CD4-positive, alpha-beta T cell treated with Interleukin-12 subunit alpha and Interleukin-12 subunit beta, for 1 hour (primary cell): ENCODE measurements around the gene HIP1R.
"Not testable (repeated sequence)": the region's sequence is repeated elsewhere in the genome, so short reads cannot be mapped to it uniquely, and the experiment has no call there.

Source experiments
- DNase-seq: peaks from one replicate; pipeline ENCODE4 v3.0.0-alpha.2; 2020

The HIP1R gene

GRCh38 chr12:122875590-122876220, 40.4 kb downstream of the HIP1R start:
- no peak for DNase-seq

- not testable (repeated sequence) for DNase-seq
These were observed 41.0 kb downstream of the HIP1R start for GRCh38 chr12:122876281-122876680.

DNA sequence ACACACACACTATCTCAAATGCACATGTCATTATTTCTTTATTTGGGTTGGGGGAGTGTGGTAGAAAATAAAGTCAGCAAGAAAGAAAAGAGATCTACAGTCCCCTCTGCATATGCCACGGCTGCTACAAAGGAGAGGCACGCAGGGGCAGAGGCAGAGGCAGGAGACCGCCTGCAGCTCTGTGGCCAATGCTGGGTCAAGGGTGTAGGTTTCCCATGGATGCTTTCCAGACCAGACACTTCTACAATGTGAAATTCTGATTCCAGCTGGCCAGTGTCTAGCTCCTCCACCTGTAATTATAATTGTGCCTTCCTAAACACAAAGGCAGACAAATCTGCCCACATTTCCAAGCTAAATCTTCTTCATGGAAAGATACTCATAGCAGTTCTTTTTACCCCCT, 41.5 kb downstream of the HIP1R start:
- DNase-seq: no peak

- no peak for DNase-seq
These were observed 43.7 kb downstream of the HIP1R start for GRCh38 chr12:122878780-122879612.

GRCh38 chr12:122880155-122880667, 45.0 kb downstream of the HIP1R start:
- DNase-seq: no peak

- DNase-seq: no peak
These were observed 45.4 kb downstream of the HIP1R start for GRCh38 chr12:122880668-122881067.

DNA sequence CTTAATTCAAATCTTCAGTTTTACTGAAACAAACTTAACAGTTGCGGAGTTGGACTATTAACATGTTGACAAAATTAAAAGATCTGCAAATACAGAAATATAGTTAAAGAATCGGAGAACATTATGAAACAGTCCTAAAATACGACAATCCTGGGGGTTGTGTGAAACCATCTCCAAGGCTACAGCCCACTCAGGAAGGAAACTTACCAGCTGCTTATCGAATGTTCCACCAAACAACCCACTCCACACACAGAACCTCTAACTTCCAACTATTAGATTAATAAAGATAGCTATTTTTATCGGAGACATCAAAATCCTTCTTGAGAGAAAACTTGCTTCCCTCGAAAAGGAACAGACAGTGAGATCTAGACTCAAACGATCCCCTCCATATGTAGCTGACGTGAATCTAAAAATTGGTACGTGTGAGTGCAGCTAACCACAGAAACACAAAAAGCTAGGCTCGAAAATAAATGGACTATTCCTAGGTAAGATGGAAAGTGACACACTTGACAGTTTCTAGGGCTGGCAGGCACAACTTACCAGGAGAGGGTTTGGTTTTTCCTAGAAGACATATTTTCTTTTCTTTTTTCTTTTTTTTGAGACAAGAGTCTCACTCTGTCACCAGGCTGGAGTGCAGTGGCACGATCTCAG, 47.8 kb downstream of the HIP1R start:
- no peak for DNase-seq

GRCh38 chr12:122884091-122884826, 49.0 kb downstream of the HIP1R start:
- DNase-seq: no peak

DNA sequence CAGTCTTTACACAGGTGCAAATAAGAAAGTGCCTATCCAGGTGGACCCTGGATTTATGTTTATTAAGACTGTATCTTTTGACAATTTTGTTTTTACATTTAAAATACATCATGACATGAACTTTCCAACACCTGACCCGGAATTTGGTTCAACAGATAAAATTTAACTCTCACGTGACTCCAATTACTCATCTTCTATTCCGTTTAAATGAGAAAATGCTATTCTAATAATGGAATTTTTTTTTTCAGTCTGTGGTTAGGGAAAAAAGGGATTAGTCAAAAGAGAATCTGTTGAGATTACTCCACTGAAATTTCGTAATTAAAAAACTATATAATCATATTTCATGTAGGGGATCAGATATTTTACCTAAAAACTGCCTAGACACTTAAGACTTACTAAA, 49.6 kb downstream of the HIP1R start:
- no peak for DNase-seq

- DNase-seq: no peak
These were observed 50.9 kb downstream of the HIP1R start for GRCh38 chr12:122886161-122886560.

DNA sequence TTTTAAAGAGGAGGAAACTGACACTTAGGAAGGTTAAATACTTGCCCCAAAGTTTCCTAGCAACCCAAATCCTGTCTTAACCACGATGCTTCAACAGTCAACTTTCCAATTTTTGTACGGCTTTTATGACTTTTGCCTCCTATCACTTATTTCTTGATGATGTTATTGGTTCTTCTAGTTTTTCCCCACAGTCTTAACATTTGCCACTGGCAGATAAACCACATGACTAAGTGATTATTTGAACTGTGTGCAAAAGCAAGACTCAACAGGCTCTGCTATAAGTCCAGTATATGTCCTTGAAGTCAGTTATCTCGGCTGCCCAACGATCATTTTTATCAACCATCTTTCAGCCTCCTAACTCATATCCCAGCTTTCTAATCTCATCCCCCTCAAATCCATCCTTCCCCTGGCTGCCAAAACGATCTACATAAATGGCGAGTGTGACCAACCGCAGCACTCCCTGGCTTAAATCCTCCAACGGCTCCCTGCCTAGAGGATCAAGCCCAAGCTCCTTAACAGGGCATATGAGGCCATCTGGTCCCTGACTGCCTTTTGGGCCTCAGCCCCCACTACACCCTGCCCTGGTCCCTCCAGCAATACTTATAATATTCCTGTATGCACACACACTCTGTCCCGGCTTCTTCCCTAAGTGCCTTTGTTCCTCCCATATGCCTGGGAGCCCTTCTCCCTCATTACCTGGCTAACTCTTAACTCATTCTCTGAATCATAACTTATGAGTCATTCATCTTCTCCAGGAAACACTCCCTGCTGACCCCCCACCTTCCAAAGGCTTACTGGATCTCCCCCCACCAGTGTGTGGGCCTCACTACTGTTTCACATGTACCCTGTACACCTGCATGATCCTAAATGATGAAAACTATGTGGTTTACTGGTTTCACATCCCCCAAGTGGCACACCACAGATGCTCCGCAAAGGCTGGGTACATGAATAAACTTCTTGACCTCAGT, 51.9 kb downstream of the HIP1R start:
- peak; percentile 46 for DNase-seq

- no peak for DNase-seq
These were observed 52.6 kb downstream of the HIP1R start for GRCh38 chr12:122887819-122888212.

DNA sequence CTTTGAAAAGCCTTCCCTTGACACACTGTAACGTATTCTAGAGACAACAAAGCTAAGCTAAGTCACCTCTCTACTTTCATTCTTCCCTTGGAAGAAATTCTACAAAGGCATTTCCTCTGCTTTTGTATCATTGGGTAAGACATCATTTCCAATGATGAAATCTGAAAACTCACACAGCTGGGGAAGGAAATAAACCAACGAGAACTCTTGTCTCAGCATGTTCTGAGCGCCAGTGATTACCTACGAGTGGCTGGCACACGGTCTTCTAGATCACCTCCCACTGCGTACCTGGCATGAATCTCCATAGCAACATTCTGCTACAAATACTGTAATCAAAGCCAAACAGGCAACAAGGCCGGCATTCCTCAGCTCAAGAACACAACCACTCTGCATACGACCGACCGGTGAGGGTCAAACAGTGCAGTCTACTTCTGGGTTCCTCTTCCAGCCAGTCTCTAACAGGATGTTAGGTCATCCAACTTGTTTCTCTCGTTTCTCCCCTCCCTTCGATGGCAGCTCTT, 53.0 kb downstream of the HIP1R start:
- DNase-seq: peak; percentile 82

DNA sequence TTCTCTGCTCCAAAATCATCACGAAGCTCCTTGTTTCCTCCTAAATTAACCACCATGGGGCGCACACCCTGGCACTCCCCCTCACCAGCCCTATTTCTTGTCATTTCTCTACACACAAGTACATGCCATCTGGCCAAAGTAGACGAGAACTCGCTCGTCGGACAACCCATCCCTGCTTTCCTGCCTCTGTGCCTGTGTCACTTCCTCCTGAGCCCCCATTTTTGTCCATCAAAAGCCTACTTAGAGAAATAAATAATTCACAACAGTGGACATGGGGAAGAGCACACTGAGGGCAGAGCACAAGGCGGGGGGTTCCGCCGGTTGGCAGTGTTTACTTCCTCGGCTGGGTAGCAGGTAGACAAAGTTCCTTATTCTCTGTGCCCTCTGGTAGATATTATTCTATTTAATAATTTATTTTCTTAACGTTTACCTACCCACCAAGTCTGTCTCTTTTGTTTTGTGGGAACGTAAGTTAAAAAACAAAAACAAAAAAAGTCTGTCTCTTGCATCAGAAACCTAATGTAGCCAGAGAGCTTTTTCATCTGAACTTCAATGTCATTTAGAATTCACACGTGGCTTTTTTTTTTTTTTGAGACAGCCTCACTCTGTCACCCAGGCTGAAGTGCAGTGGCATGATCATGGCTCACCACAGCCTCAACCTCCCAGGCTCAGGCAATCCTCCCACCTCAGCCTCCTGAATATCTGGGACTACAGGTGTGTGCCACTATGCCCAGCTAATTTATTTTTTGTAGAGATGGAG, 54.7 kb downstream of the HIP1R start:
- no peak for DNase-seq

DNA sequence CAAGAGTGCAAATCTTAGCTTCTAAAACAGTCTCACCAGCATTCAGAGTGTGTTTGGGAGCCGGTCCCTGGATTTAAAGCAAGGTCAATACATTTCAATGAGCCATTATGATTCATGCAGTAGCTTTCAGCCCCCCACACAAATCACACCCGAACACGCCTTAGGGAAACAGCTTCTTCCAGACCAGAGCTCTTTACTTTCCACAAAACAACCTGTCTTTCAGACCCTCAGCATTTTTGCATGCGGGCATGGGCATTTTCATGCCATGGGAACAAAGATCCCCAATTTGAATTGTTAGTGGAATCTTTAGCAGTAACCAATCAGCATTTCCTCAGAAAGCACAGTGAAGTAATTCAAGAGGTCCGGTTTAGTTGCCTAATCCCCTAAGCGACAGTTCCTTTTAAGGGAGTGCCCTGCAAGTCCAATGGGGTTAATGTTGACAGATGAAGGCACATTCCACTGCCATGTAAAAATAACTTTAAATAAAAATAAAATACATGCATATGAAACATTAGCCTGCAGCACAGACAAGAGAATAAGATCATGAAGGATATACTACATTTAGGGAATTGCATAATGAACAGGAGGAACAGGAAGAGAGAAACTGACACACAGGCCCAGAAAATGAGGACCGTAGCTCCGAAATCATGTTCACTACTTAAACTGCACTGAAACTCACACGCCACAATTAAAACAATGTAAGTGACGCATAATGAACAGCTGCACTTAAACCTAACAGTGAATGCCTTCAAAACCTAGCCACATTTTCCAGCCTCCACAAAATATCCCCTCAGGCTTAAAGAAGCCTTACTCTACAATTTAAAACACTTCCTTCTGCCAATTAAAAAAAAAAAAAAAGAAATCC, 56.6 kb downstream of the HIP1R start:
- DNase-seq: no peak

- not testable (repeated sequence) for DNase-seq
These were observed 57.5 kb downstream of the HIP1R start for GRCh38 chr12:122892724-122893123.

DNA sequence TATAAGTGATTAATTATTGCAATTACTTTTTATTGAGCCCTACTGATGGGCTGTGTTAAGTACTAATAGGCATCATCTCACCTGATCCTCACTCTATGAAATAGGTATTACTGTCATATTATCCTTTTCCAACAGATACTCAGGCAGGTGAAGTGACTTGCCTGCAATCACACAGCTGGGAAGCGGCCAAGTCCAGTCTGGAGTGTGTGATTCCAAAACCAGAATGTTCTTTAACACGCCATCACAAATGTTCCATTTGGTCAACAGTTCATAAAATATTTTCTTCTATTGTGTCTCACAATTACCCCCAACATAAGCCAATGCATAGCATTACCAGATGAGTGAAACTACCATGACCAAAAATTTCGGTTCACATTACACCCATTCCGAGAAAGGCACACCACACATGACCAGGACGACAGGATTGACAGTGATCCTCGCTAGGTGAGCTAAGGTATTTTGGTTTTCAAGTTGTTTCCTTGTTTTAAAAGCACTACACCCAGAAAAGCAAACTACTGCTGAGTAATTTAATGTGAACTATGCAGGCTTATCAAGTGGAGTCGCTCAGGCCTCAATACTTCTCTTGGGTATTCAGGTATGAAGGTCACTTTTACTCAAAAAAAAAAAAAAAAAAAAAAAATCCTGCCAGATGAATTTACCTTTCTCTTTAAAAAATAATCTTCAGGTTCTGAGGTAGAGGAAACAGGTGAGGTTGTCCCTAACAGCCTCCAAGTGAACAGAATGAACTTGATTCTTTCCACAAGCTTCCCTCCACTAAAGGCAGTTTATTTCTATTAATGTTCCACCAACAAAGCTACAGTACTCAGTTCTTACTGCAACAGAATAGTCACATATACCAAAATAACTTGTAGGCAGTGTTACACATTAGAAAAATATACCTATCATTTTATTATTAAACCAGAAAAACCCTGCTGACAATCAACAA, 58.2 kb downstream of the HIP1R start:
- no peak for DNase-seq
